Left lung (tissue), 10 donors: ENCODE data around the gene SLC6A12. TPM values are rescaled to one million over a fixed set of nuclear protein-coding genes. Genes with fewer than 3 reads are reported as not detected.

ENCODE experiments used
- ATAC-seq: fragments of 200-7000 bp; cut with Tn5 transposase; one replicate; pipeline ENCODE4 v1.9.1; 2020; ENCODE audit warnings: moderate library complexity
- DNase-seq, 4 donors: peaks; one replicate each; pipeline ENCODE4 v3.0.0-alpha.2; 2013 to 2020
- H3K27ac ChIP-seq, 2 donors: fragments of 200-600 bp; sonication (generic) in 1 of 2; one replicate each; pipeline versions ENCODE4 v1.5.0 to v1.8.0; 2020 to 2021
- H3K27me3 ChIP-seq, 2 donors: fragments of 200-600 bp; sonication (generic) in 1 of 2; one replicate each; pipeline versions ENCODE4 v1.5.0 to v1.8.0; 2020 to 2021
- H3K36me3 ChIP-seq, 2 donors: fragments of 200-600 bp; sonication (generic) in 1 of 2; one replicate each; pipeline versions ENCODE4 v1.5.0 to v1.8.0; 2020 to 2021
- H3K4me1 ChIP-seq, 2 donors: fragments of 200-600 bp; one replicate each; pipeline ENCODE4 v1.8.0; 2021
- H3K4me3 ChIP-seq, 2 donors: fragments of 200-600 bp; sonication (generic) in 1 of 2; one replicate each; pipeline versions ENCODE4 v1.5.0 to v1.8.0; 2020 to 2021; ENCODE audit warnings: mild to moderate bottlenecking in 1 of 2
- H3K9me3 ChIP-seq, 2 donors: fragments of 200-600 bp; sonication (generic) in 1 of 2; one replicate each; pipeline versions ENCODE4 v1.5.0 to v1.8.0; 2020 to 2021
- intact Hi-C, 2 donors: fragments of 100-400 bp; cut with DNase I; formaldehyde crosslinking; loops; one replicate each; pipeline versions ENCODE4 v1.11.2 to v1.14.2; 2022
- polyA plus RNA-seq, 6 donors: library from polyadenylated mRNA; unstranded; fragments of 120-200 nt; gene quantifications; one replicate each; pipeline ENCODE4 v1.2.1, GENCODE V29; 2013; ENCODE audit not compliant: insufficient read length in 6 of 6
- total RNA-seq, 2 donors: library from RNA; stranded (reverse); fragmentation: NEBNext Ultra II Directional; extraction: Animal tissue kit (Norgen Biotek cat#: 25700); gene quantifications; one replicate each; pipeline ENCODE4 v1.2.1, GENCODE V29; 2021
- TF ChIP-seq, protein P1 (sequence below), 2 donors: fragments of 200-600 bp; sonication (generic) in 1 of 2; IDR thresholded peaks; one replicate each; pipeline versions ENCODE4 v1.5.0 to v1.8.0; 2021; ENCODE audit warnings: antibody characterized with exemption in 2 of 2
- donor health status: DM: no; HTN: yes; CAD: no.
- donor health status: DM: no; HTN: no; CAD: no.

The SLC6A12 gene
- total and polyA plus RNA-seq, 8 donors = 0.52 to 4.7 (median 0.92) TPM

DNA sequence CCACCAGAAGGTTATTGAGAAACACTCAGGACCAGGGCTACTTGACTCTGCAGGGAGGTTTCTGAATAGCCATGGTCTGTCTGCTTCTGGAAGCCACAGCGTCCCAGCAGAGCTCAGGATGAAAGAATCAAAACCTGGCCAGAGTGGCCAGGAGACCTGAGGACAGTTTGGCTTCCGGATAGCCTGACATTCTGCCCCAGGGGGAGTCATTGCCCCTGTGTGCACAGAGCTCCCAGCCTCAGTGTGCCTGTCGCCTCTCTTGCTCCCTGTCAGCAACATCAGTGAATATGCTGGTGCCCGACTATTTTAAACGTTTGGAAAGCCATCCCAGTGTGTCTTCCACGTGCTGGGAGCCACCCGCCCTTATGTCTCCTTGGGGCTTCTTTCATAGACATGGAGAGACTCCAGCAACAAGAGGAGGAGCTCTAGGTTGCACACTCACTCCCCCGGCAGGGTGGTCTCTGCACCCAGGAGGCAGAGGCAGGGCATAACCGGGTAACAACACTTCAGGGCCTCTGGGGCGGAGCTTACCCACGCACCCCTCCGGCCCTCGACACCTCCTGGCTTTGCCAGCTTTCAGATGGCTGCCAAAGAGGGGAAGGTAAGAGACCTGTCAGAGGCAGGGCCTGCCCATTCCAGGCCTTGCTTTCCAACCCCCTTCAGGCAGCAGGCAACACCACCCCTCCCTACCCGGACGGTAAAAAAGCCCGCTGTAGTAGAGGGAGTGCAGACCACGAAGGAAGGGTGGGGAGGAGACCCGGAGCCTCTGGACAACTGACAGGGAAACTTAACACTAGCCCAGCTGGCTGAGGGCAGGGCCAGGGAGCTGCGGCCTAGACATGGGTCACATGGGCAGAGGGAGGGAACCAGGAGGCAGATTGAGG is 19.0 kb upstream of the SLC6A12 start:
- TF ChIP-seq, protein P1, sequence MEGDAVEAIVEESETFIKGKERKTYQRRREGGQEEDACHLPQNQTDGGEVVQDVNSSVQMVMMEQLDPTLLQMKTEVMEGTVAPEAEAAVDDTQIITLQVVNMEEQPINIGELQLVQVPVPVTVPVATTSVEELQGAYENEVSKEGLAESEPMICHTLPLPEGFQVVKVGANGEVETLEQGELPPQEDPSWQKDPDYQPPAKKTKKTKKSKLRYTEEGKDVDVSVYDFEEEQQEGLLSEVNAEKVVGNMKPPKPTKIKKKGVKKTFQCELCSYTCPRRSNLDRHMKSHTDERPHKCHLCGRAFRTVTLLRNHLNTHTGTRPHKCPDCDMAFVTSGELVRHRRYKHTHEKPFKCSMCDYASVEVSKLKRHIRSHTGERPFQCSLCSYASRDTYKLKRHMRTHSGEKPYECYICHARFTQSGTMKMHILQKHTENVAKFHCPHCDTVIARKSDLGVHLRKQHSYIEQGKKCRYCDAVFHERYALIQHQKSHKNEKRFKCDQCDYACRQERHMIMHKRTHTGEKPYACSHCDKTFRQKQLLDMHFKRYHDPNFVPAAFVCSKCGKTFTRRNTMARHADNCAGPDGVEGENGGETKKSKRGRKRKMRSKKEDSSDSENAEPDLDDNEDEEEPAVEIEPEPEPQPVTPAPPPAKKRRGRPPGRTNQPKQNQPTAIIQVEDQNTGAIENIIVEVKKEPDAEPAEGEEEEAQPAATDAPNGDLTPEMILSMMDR (IDR thresholded peaks at IDR 0.05) = no peak
- Histone ChIP-seq H3K9me3 (peaks cover 0 to 27% of the 10 kb centered on the region in 2 donors), H3K36me3 (no peaks in the 10 kb centered on the region), H3K4me1 (no peaks in the 10 kb centered on the region), H3K4me3 (no peak overlapping the region), H3K27me3 (peaks cover 0 to 6% of the 10 kb centered on the region in 2 donors), H3K27ac (no peak overlapping the region)
- intact Hi-C loops = no loop called here
- no peak for DNase-seq
- peak; percentile 36 for ATAC-seq

- H3K9me3 ChIP-seq = peaks cover 0 to 15% of the 10 kb centered on the region in 2 donors
- no peak for ATAC-seq
- no peaks in the 10 kb centered on the region for H3K36me3 ChIP-seq
- TF ChIP-seq, protein P1 (IDR thresholded peaks at IDR 0.05) = no peak
- H3K4me3 ChIP-seq = no peak overlapping the region
- H3K27me3 ChIP-seq = peaks cover 0 to 9% of the 10 kb centered on the region in 2 donors
- H3K27ac ChIP-seq = no peak overlapping the region
- intact Hi-C loops = no loop called here
- H3K4me1 ChIP-seq = no peaks in the 10 kb centered on the region
- no peak for DNase-seq
Measured at GRCh38 chr12:230925-231671, 17.1 kb upstream of the SLC6A12 start.

- Histone ChIP-seq H3K4me3 (no peak overlapping the region), H3K27me3 (peaks cover 0 to 9% of the 10 kb centered on the region in 2 donors), H3K9me3 (peaks cover 0 to under 1% of the 10 kb centered on the region in 2 donors), H3K36me3 (no peaks in the 10 kb centered on the region), H3K27ac (no peak overlapping the region), H3K4me1 (no peaks in the 10 kb centered on the region)
- no peak for ATAC-seq
- intact Hi-C loops = no loop called here
- TF ChIP-seq, protein P1 (IDR thresholded peaks at IDR 0.05) = no peak
- DNase-seq = no peak
Measured at GRCh38 chr12:229441-230191, 15.7 kb upstream of the SLC6A12 start.

DNA sequence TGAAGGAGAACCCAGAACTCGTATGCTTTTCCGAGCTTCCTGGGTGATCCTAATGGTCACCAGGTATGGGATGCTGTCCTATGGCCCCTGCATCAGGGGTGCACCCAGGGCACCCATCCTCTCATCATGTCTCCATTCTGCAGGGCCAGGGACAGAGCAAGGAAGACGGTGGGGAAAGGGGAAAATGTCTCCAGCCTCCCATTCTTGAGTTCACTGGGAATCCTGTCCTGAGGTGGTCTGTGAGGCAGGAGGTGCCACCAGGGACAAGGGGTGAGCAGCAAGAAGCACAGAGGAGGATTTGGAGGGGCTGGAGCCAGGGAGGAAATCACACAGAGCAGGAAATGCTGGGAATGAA is 14.9 kb upstream of the SLC6A12 start:
- H3K4me1 ChIP-seq = no peaks in the 10 kb centered on the region
- DNase-seq (no peak), ATAC-seq (no peak)
- TF ChIP-seq, protein P1 (IDR thresholded peaks at IDR 0.05) = no peak
- H3K27me3 ChIP-seq = peaks cover 0 to 9% of the 10 kb centered on the region in 2 donors
- H3K4me3 ChIP-seq = no peak overlapping the region
- H3K36me3 ChIP-seq = no peaks in the 10 kb centered on the region
- intact Hi-C loops = no loop called here
- no peaks in the 10 kb centered on the region for H3K9me3 ChIP-seq
- H3K27ac ChIP-seq = no peak overlapping the region
